ENCODE data around the gene HYAL3. TPM values are rescaled to one million over a fixed set of nuclear protein-coding genes. Genes with fewer than 3 reads are reported as not detected.

Gene HYAL3
- total and polyA plus RNA-seq, 2 donors (not counting 1 experiment from before 2014, with no cell fraction given): 3.7 to 4.2 TPM

- no peaks in the 10 kb centered on the region for H4K20me1 ChIP-seq (ENCODE audit: control insufficient read depth, insufficient read depth, low read length, poor library complexity, severe bottlenecking)
- H3K79me2 ChIP-seq (ENCODE audit: control insufficient read depth, insufficient read depth, low read length): no peaks in the 10 kb centered on the region
- 75% methylated on average over 2 of the region's 7 CpGs for WGBS (ENCODE audit: insufficient coverage)
- no peaks in the 10 kb centered on the region for H3K36me3 ChIP-seq (replicated peaks in 1 of 2; ENCODE audit: control extremely low read depth in 1 of 2, control insufficient read depth in 1 of 2, extremely low read depth in 1 of 2, insufficient read depth in 2 of 2, low read length in 1 of 2)
- H2AFZ ChIP-seq (ENCODE audit: insufficient read depth, low read depth, low read length, poor library complexity, severe bottlenecking): no peak overlapping the region
- POLR2A ChIA-PET: no interaction called here
- Mint-ChIP-seq H3K4me1 (no peaks in the 10 kb centered on the region), H3K9me3 (ENCODE audit: insufficient read depth) (no peaks in the 10 kb centered on the region), H3K4me3 (no peak overlapping the region), H3K27me3 (peaks cover 17% of the 10 kb centered on the region), H3K27ac (no peak overlapping the region)
- H3K27me3 ChIP-seq (replicated peaks in 1 of 4; ENCODE audit: control extremely low read depth in 1 of 4, control insufficient read depth in 3 of 4, insufficient read depth in 4 of 4, low read length in 3 of 4): peaks cover 0 to 34% (median 6%) of the 10 kb centered on the region in 4 experiments
- H3K4me3 ChIP-seq (ENCODE audit: control extremely low read depth in 1 of 5, extremely low read depth in 1 of 5, insufficient read depth in 1 of 5, low read depth in 2 of 5, low read length in 4 of 5): no peak overlapping the region
- H3K4me1 ChIP-seq (ENCODE audit: control insufficient read depth in 2 of 2, insufficient read depth in 2 of 2, low read length in 2 of 2): no peaks in the 10 kb centered on the region
- H3K9me3 ChIP-seq (ENCODE audit: control extremely low read depth in 1 of 3, control insufficient read depth in 2 of 3, insufficient read depth in 1 of 3, low read length in 2 of 3): no peaks in the 10 kb centered on the region
- intact Hi-C loops (cut with micrococcal nuclease): no loop called here
- CTCF ChIA-PET: interaction anchor here (1.4 to 2.4 kb wide), 4 partner anchors 8 to 73 kb away, joined by 4 to 12 read pairs (median 5); no protein-coding TSS in a partner anchor
- H3K27ac ChIP-seq (ENCODE audit: low read length in 2 of 2): no peak overlapping the region
- H3K4me2 ChIP-seq (replicated peaks; ENCODE audit: low read depth, low read length, poor library complexity, severe bottlenecking): no peak overlapping the region
- DNase-seq (no peak), ATAC-seq (ENCODE audit: low read depth) (no peak)
- TF ChIP-seq EZH2 (IDR thresholded peaks at IDR 0.05; ENCODE audit: borderline replicate concordance, insufficient read depth, low read depth, low read length, poor library complexity, severe bottlenecking): no peak
- TF ChIP-seq, protein P1, sequence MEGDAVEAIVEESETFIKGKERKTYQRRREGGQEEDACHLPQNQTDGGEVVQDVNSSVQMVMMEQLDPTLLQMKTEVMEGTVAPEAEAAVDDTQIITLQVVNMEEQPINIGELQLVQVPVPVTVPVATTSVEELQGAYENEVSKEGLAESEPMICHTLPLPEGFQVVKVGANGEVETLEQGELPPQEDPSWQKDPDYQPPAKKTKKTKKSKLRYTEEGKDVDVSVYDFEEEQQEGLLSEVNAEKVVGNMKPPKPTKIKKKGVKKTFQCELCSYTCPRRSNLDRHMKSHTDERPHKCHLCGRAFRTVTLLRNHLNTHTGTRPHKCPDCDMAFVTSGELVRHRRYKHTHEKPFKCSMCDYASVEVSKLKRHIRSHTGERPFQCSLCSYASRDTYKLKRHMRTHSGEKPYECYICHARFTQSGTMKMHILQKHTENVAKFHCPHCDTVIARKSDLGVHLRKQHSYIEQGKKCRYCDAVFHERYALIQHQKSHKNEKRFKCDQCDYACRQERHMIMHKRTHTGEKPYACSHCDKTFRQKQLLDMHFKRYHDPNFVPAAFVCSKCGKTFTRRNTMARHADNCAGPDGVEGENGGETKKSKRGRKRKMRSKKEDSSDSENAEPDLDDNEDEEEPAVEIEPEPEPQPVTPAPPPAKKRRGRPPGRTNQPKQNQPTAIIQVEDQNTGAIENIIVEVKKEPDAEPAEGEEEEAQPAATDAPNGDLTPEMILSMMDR (IDR thresholded peaks at IDR 0.05): no peak
- no peak overlapping the region for H3K9ac ChIP-seq (ENCODE audit: low read length)
Observed at GRCh38 chr3:50266836-50267235, 32.4 kb downstream of the HYAL3 start.

DNA sequence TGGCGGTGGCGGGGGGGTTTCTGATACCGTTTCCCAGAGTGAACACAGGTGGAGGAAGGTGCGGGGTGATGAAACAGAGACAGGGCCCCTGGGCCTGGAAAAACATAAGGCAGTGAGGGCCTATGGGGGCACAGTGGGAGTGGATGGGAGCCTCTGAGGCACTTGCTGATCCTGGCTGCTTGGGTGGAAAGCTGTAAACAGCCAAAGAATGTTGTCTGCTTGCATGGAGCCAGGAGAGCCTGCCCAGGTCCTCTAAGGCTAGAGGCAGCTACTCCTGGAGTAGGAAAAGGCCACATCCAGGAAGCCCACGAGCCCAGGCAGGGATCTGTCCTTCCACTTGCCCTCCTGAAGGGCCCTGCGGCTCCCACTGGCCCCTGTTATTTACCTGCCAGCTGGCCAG, 33.2 kb downstream of the HYAL3 start:
- CTCF ChIA-PET: interaction anchor here (1.4 to 2.4 kb wide), 3 partner anchors 19 to 72 kb away, joined by 4 to 12 read pairs (median 6); no protein-coding TSS in a partner anchor
- no peaks in the 10 kb centered on the region for H4K20me1 ChIP-seq (ENCODE audit: control insufficient read depth, insufficient read depth, low read length, poor library complexity, severe bottlenecking)
- ATAC-seq (ENCODE audit: low read depth) (no peak), DNase-seq (no peak)
- Mint-ChIP-seq H3K27ac (no peak overlapping the region), H3K27me3 (peaks cover 17% of the 10 kb centered on the region), H3K9me3 (ENCODE audit: insufficient read depth) (no peaks in the 10 kb centered on the region), H3K4me1 (no peaks in the 10 kb centered on the region), H3K4me3 (no peak overlapping the region)
- H3K4me3 ChIP-seq (ENCODE audit: control extremely low read depth in 1 of 5, extremely low read depth in 1 of 5, insufficient read depth in 1 of 5, low read depth in 2 of 5, low read length in 4 of 5): no peak overlapping the region
- WGBS (ENCODE audit: insufficient coverage): 86% methylated on average over 4 of the region's 6 CpGs
- H3K27ac ChIP-seq (ENCODE audit: low read length in 2 of 2): no peak overlapping the region
- H3K9me3 ChIP-seq (ENCODE audit: control extremely low read depth in 1 of 3, control insufficient read depth in 2 of 3, insufficient read depth in 1 of 3, low read length in 2 of 3): no peaks in the 10 kb centered on the region
- no peaks in the 10 kb centered on the region for H3K79me2 ChIP-seq (ENCODE audit: control insufficient read depth, insufficient read depth, low read length)
- no peaks in the 10 kb centered on the region for H3K36me3 ChIP-seq (replicated peaks in 1 of 2; ENCODE audit: control extremely low read depth in 1 of 2, control insufficient read depth in 1 of 2, extremely low read depth in 1 of 2, insufficient read depth in 2 of 2, low read length in 1 of 2)
- H3K4me2 ChIP-seq (replicated peaks; ENCODE audit: low read depth, low read length, poor library complexity, severe bottlenecking): no peak overlapping the region
- intact Hi-C loops (cut with micrococcal nuclease): no loop called here
- no peak overlapping the region for H2AFZ ChIP-seq (ENCODE audit: insufficient read depth, low read depth, low read length, poor library complexity, severe bottlenecking)
- TF ChIP-seq, protein P1 (IDR thresholded peaks at IDR 0.05): no peak
- TF ChIP-seq EZH2 (IDR thresholded peaks at IDR 0.05; ENCODE audit: borderline replicate concordance, insufficient read depth, low read depth, low read length, poor library complexity, severe bottlenecking): no peak
- H3K9ac ChIP-seq (ENCODE audit: low read length): no peak overlapping the region
- H3K27me3 ChIP-seq (replicated peaks in 1 of 4; ENCODE audit: control extremely low read depth in 1 of 4, control insufficient read depth in 3 of 4, insufficient read depth in 4 of 4, low read length in 3 of 4): peaks cover 0 to 34% (median 6%) of the 10 kb centered on the region in 4 experiments
- POLR2A ChIA-PET: interaction anchor here (0.6 kb wide), 1 partner anchor 85 kb away, joined by 3 read pairs; no protein-coding TSS in a partner anchor
- H3K4me1 ChIP-seq (ENCODE audit: control insufficient read depth in 2 of 2, insufficient read depth in 2 of 2, low read length in 2 of 2): no peaks in the 10 kb centered on the region

All from B cell (primary cell).